Smooth muscle cell (in vitro differentiated cells): ENCODE data around the gene AKAP1. TPM values are rescaled to one million over a fixed set of nuclear protein-coding genes. Genes with fewer than 3 reads are reported as not detected.

Experiments used
- DNase-seq: peaks from one replicate; lab custom pipeline; 2025; ENCODE audit not compliant: unreplicated experiment; lab: John Stamatoyannopoulos, UW
- H2AFZ ChIP-seq: fragments of 200-600 bp; sonication (generic); 2 replicates; pipeline ENCODE4 v1.6.0; 2016; ENCODE audit warnings: antibody characterized with exemption, low read depth, mild to moderate bottlenecking
- H3F3A ChIP-seq: fragments of 200-600 bp; sonication (generic); 2 replicates; pipeline ENCODE4 v1.6.0; 2017; ENCODE audit warnings: antibody characterized with exemption, low read depth
- H3K27ac ChIP-seq: fragments of 200-600 bp; sonication (generic); 2 replicates; pipeline ENCODE4 v1.5.1; 2016; ENCODE audit warnings: low read depth, mild to moderate bottlenecking
- H3K27me3 ChIP-seq: fragments of 200-600 bp; sonication (generic); 2 replicates; pipeline ENCODE4 v1.6.1; 2016; ENCODE audit warnings: low read depth, mild to moderate bottlenecking
- H3K36me3 ChIP-seq: fragments of 200-600 bp; sonication (generic); 2 replicates; pipeline ENCODE4 v1.5.1; 2016; ENCODE audit warnings: low read depth
- H3K4me1 ChIP-seq: fragments of 200-600 bp; sonication (generic); 2 replicates; pipeline ENCODE4 v1.5.1; 2016; ENCODE audit warnings: low read depth
- H3K4me2 ChIP-seq: fragments of 200-600 bp; sonication (generic); 2 replicates; pipeline ENCODE4 v1.6.0; 2016; ENCODE audit warnings: mild to moderate bottlenecking
- H3K4me3 ChIP-seq: fragments of 200-600 bp; sonication (generic); 2 replicates; pipeline ENCODE4 v1.5.1; 2016; ENCODE audit warnings: mild to moderate bottlenecking
- H3K79me2 ChIP-seq: fragments of 200-600 bp; sonication (generic); 2 replicates; pipeline ENCODE4 v1.6.0; 2016; ENCODE audit warnings: low read depth, mild to moderate bottlenecking
- H3K9ac ChIP-seq: fragments of 200-600 bp; sonication (generic); 2 replicates; pipeline ENCODE4 v1.6.0; 2016; ENCODE audit warnings: low read depth
- H3K9me3 ChIP-seq: fragments of 200-600 bp; sonication (generic); replicated peaks from 2 replicates; pipeline ENCODE4 v1.5.1; 2016; ENCODE audit warnings: low read depth
- H4K20me1 ChIP-seq: fragments of 200-600 bp; sonication (generic); 2 replicates; pipeline ENCODE4 v1.6.0; 2016; ENCODE audit warnings: low read depth
- CTCF ChIP-seq: fragments of 200-600 bp; sonication (generic); IDR thresholded peaks from 2 replicates; pipeline ENCODE4 v1.5.1; 2017; ENCODE audit warnings: borderline replicate concordance, mild to moderate bottlenecking, antibody characterized with exemption; ENCODE audit not compliant: insufficient read depth, poor library complexity, severe bottlenecking
- WGBS: methylation state at CpG from one replicate; pipeline ENCODE4 v1.1.7; 2016; ENCODE audit warnings: low lambda C conversion rate; 5-methylcytosine and 5-hydroxymethylcytosine counted together
- polyA plus RNA-seq: library from polyadenylated mRNA; unstranded; fragments of >200 nt; fragmentation: Nextera tagmentation; extraction: Ambion mirVana; gene quantifications from 2 replicates; pipeline ENCODE4 v1.2.1, GENCODE V29; 2016
- total RNA-seq: library from RNA; depleted of rRNA; stranded (reverse); fragments of >200 nt; gene quantifications from 2 replicates; pipeline ENCODE4 v1.2.3, GENCODE V29; 2014

AKAP1 gene
- total and polyA plus RNA-seq, 2 experiments from 2014 or later, result 5.8 to 6.2 TPM

GRCh38 chr17:57108671-57109392, 23.8 kb downstream of the AKAP1 start:
- Histone ChIP-seq H3K4me1 (peaks cover 11% of the 10 kb centered on the region), H3K27me3 (no peaks in the 10 kb centered on the region), H4K20me1 (no peaks in the 10 kb centered on the region), H3K9ac (no peak overlapping the region), H2AFZ (no peak overlapping the region), H3K4me3 (no peak overlapping the region), H3K4me2 (no peak overlapping the region), H3K36me3 (no peaks in the 10 kb centered on the region), H3F3A (no peaks in the 10 kb centered on the region), H3K79me2 (no peaks in the 10 kb centered on the region), H3K27ac (no peak overlapping the region), H3K9me3 (no peaks in the 10 kb centered on the region)
- DNase-seq, result no peak
- no peak for TF ChIP-seq CTCF
- WGBS, result 89% methylated on average over 11 of the region's 12 CpGs

GRCh38 chr17:57109393-57110151, 24.5 kb downstream of the AKAP1 start:
- H2AFZ ChIP-seq, result no peak overlapping the region
- H3K27me3 ChIP-seq, result no peaks in the 10 kb centered on the region
- H3K36me3 ChIP-seq, result no peaks in the 10 kb centered on the region
- H3K4me2 ChIP-seq, result no peak overlapping the region
- H3K9ac ChIP-seq, result no peak overlapping the region
- H3K4me3 ChIP-seq, result no peak overlapping the region
- H3F3A ChIP-seq, result no peaks in the 10 kb centered on the region
- H3K79me2 ChIP-seq, result no peaks in the 10 kb centered on the region
- H3K4me1 ChIP-seq, result peaks cover 11% of the 10 kb centered on the region
- no peak for TF ChIP-seq CTCF
- H4K20me1 ChIP-seq, result no peaks in the 10 kb centered on the region
- no peak overlapping the region for H3K27ac ChIP-seq
- no peak for DNase-seq
- no peaks in the 10 kb centered on the region for H3K9me3 ChIP-seq
- 80% methylated on average over 14 of the region's 14 CpGs for WGBS

- DNase-seq, result no peak
- peaks cover 11% of the 10 kb centered on the region for H3K4me1 ChIP-seq
- WGBS, result 86% methylated on average over 5 of the region's 5 CpGs
- no peak for TF ChIP-seq CTCF
- H3K79me2 ChIP-seq, result no peaks in the 10 kb centered on the region
- no peaks in the 10 kb centered on the region for H3K27me3 ChIP-seq
- H3K27ac ChIP-seq, result no peak overlapping the region
- H2AFZ ChIP-seq, result no peak overlapping the region
- no peaks in the 10 kb centered on the region for H3K36me3 ChIP-seq
- H3K9ac ChIP-seq, result no peak overlapping the region
- H3K9me3 ChIP-seq, result no peaks in the 10 kb centered on the region
- H4K20me1 ChIP-seq, result no peaks in the 10 kb centered on the region
- H3F3A ChIP-seq, result no peaks in the 10 kb centered on the region
- H3K4me3 ChIP-seq, result no peak overlapping the region
- H3K4me2 ChIP-seq, result no peak overlapping the region
Observed at GRCh38 chr17:57110152-57110542, 25.1 kb downstream of the AKAP1 start.
